ENCODE measurements around the gene FAM169A. TPM values are rescaled to one million over a fixed set of nuclear protein-coding genes. Genes with fewer than 3 reads are reported as not detected.
"Not testable (repeated sequence)": the region's sequence is repeated elsewhere in the genome, so short reads cannot be mapped to it uniquely, and the experiment has no call there.

The FAM169A gene
- total RNA-seq, 8 experiments from 2014 or later, result 0.15 to 42.6 (median 18.9) TPM

- Histone ChIP-seq H3K27ac (no peak overlapping the region), H3K4me3 (peak overlapping the region; percentile 70 to 93 (median 74)), H3K4me1 (replicated peaks in 1 of 2) (peaks cover 7 to 10% of the 10 kb centered on the region in 2 donors)
- WGBS, 10 experiments, result 12 to 76% (median 29%) methylated on average over 2 to 8 of the region's 8 CpGs; no CpG with 5 or more reads in 1 of the 10 experiments
- in situ Hi-C loops (cut with MboI; ENCODE audit: low pct_unique_long_range_greater_than_20kb in 2 of 9, low sequenced_read_pairs in 9 of 9, unreplicated experiment in 9 of 9), result no loop called here
- ATAC-seq (replicated peaks in 6 of 8), result no peak
Observed at GRCh38 chr5:74864823-74865222, 1.4 kb downstream of the FAM169A start.

- Histone ChIP-seq H3K27ac (no peak overlapping the region), H3K4me3 (no peak overlapping the region), H3K4me1 (replicated peaks in 1 of 2) (peaks cover 7 to 10% of the 10 kb centered on the region in 2 donors)
- ATAC-seq (replicated peaks in 6 of 8), result no peak
- 37 to 100% (median 86%) methylated on average over 1 to 2 of the region's 2 CpGs; no CpG with 5 or more reads in 1 of the 10 experiments for WGBS, 10 experiments
- in situ Hi-C loops (cut with MboI; ENCODE audit: low pct_unique_long_range_greater_than_20kb in 2 of 9, low sequenced_read_pairs in 9 of 9, unreplicated experiment in 9 of 9), result no loop called here
Observed at GRCh38 chr5:74863726-74864125, 2.5 kb downstream of the FAM169A start.

DNA sequence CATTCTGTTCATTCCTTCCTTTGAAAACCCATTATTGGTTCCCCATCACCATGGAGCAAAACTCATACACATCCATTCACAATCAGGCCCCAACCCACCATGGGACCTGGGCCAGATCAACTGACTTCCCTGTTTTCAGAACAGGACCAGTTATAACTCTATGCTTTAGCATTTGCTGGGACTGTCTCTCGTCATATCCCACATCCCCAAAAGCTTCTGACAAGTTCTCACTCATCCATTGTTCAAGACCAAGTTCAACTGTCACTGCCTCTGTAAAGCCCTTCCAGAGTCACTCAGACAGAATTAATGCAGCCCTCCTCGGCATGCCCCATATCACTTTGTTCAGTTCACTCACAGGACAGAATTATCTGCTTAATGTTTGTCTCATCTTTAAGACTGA lies 4.0 kb downstream of the FAM169A start:
- Histone ChIP-seq H3K4me3 (no peak overlapping the region), H3K4me1 (replicated peaks in 1 of 2) (peaks cover 7 to 10% of the 10 kb centered on the region in 2 donors), H3K27ac (no peak overlapping the region)
- WGBS, 10 experiments, result 0 to 83% (median 67%) methylated on average over 1 to 2 of the region's 2 CpGs; no CpG with 5 or more reads in 3 of the 10 experiments
- ATAC-seq (replicated peaks in 6 of 8), result no peak
- in situ Hi-C loops (cut with MboI; ENCODE audit: low pct_unique_long_range_greater_than_20kb in 2 of 9, low sequenced_read_pairs in 9 of 9, unreplicated experiment in 9 of 9), result no loop called here

DNA sequence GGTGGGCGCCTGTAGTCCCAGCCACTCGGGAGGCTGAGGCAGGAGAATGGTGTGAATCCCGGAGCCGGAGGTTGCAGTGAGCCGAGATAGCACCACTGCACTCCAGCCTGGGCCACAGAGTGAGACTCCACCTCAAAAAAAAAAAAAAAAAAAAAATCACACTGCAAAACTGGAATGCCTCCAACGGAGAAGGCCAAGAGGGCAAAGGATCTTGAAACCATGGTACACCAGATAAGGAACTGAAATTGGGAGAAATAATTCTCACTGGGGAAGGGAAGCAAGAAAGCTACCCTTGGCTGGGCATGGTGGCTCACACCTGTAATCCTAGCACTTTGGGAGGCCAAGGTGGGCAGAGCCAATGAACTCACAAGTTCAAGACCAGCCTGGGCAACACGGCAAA lies 9.2 kb downstream of the FAM169A start:
- H3K4me3 ChIP-seq; H3K4me1 ChIP-seq (replicated peaks in 1 of 2); ATAC-seq (replicated peaks in 6 of 8); in situ Hi-C loops (cut with MboI; ENCODE audit: low pct_unique_long_range_greater_than_20kb in 2 of 9, low sequenced_read_pairs in 9 of 9, unreplicated experiment in 9 of 9); H3K27ac ChIP-seq: not testable (repeated sequence)
- WGBS, 10 experiments, result 57 to 100% (median 100%) methylated on average over 1 to 4 of the region's 7 CpGs; no CpG with 5 or more reads in 3 of the 10 experiments

DNA sequence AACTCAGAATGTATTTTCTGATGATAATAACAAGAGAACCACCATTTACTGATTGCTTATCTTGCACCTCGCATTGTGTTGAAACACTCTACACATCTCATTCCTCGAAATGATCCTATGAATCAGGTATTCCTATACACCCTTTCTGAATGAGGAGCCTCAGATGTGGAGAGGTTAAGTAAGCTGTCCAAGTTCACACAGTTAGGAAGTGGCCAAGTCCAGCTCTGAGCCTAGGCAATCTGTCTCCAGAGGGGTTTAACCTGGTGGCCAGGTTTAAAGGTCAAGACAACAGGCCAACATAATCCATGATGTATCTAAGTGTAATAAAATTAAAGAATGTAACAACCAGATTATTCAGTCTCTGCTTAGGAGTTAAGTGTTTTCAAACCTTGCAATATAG lies 12.9 kb downstream of the FAM169A start:
- in situ Hi-C loops (cut with MboI; ENCODE audit: low pct_unique_long_range_greater_than_20kb in 2 of 9, low sequenced_read_pairs in 9 of 9, unreplicated experiment in 9 of 9), result no loop called here
- no peak overlapping the region for H3K4me3 ChIP-seq
- ATAC-seq (replicated peaks in 6 of 8), result no peak
- no peak overlapping the region for H3K27ac ChIP-seq
- 60 to 100% (median 100%) methylated on average over 1 to 2 of the region's 2 CpGs; no CpG with 5 or more reads in 4 of the 10 experiments for WGBS, 10 experiments
- no peaks in the 10 kb centered on the region for H3K4me1 ChIP-seq (replicated peaks in 1 of 2)

GRCh38 chr5:74851684-74852353 lies 14.4 kb downstream of the FAM169A start:
- WGBS, 10 experiments, result 26 to 100% (median 91%) methylated on average over 1 to 4 of the region's 4 CpGs; no CpG with 5 or more reads in 1 of the 10 experiments
- in situ Hi-C loops (cut with MboI; ENCODE audit: low pct_unique_long_range_greater_than_20kb in 2 of 9, low sequenced_read_pairs in 9 of 9, unreplicated experiment in 9 of 9), result no loop called here

GRCh38 chr5:74850789-74851425 lies 15.3 kb downstream of the FAM169A start:
- in situ Hi-C loops (cut with MboI; ENCODE audit: low pct_unique_long_range_greater_than_20kb in 2 of 9, low sequenced_read_pairs in 9 of 9, unreplicated experiment in 9 of 9), result no loop called here
- 0 to 89% (median 83%) methylated on average over 1 to 4 of the region's 4 CpGs; no CpG with 5 or more reads in 1 of the 10 experiments for WGBS, 10 experiments
- Histone ChIP-seq H3K4me3 (no peak overlapping the region), H3K27ac (no peak overlapping the region), H3K4me1 (replicated peaks in 1 of 2) (no peaks in the 10 kb centered on the region)
- ATAC-seq (replicated peaks in 6 of 8), result peak in 1 of 8 experiments; percentile 37

More at GRCh38 chr5:74851684-74852353, 14.4 kb downstream of the FAM169A start:
- H3K27ac ChIP-seq, result no peak overlapping the region
- no peak overlapping the region for H3K4me3 ChIP-seq
- no peaks in the 10 kb centered on the region for H3K4me1 ChIP-seq (replicated peaks in 1 of 2)
- ATAC-seq (replicated peaks in 6 of 8), result peak in 2 of 8 experiments; percentile 19 to 53

DNA sequence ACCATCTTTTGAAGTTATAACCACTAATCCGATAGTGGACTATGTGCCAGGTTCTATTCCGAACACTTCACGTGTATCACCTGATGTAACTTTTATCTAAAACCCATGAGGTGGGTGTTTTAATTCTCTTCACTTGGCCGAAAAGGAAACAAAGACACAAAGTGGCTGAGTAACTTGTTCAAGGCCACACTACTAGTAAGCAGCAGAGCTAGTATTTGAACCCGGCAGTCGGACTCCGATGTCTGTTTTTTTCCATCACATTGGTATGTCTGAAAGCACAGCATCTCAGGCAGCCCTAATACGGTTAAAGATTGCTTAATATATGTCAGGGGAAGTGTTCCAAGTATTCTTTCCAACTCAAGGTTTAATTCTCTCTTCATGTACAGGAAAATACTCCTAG lies 16.2 kb downstream of the FAM169A start:
- Histone ChIP-seq H3K4me3 (no peak overlapping the region), H3K27ac (no peak overlapping the region), H3K4me1 (replicated peaks in 1 of 2) (no peaks in the 10 kb centered on the region)
- 69 to 100% (median 95%) methylated on average over 1 to 8 of the region's 8 CpGs; no CpG with 5 or more reads in 1 of the 10 experiments for whole genome bisulfite sequencing, 10 experiments
- in situ Hi-C loops (cut with MboI; ENCODE audit: low pct_unique_long_range_greater_than_20kb in 2 of 9, low sequenced_read_pairs in 9 of 9, unreplicated experiment in 9 of 9), result no loop called here
- ATAC-seq (replicated peaks in 6 of 8), result no peak

GRCh38 chr5:74848553-74849025 lies 17.6 kb downstream of the FAM169A start:
- WGBS, 10 experiments, result 70 to 94% (median 86%) methylated on average over 1 to 3 of the region's 3 CpGs; no CpG with 5 or more reads in 2 of the 10 experiments
- H3K27ac ChIP-seq, result no peak overlapping the region
- H3K4me3 ChIP-seq, result no peak overlapping the region
- in situ Hi-C loops (cut with MboI; ENCODE audit: low pct_unique_long_range_greater_than_20kb in 2 of 9, low sequenced_read_pairs in 9 of 9, unreplicated experiment in 9 of 9), result no loop called here
- no peaks in the 10 kb centered on the region for H3K4me1 ChIP-seq (replicated peaks in 1 of 2)
- ATAC-seq (replicated peaks in 6 of 8), result no peak

GRCh38 chr5:74839229-74839628 lies 27.0 kb downstream of the FAM169A start:
- ATAC-seq (replicated peaks in 6 of 8), result no peak
- in situ Hi-C loops (cut with MboI; ENCODE audit: low pct_unique_long_range_greater_than_20kb in 2 of 9, low sequenced_read_pairs in 9 of 9, unreplicated experiment in 9 of 9), result no loop called here
- no peak overlapping the region for H3K4me3 ChIP-seq
- 60 to 100% (median 100%) methylated on average over 1 to 3 of the region's 6 CpGs; no CpG with 5 or more reads in 3 of the 10 experiments for WGBS, 10 experiments
- H3K27ac ChIP-seq, result no peak overlapping the region
- H3K4me1 ChIP-seq (replicated peaks in 1 of 2), result no peaks in the 10 kb centered on the region

- WGBS, 10 experiments, result 36 to 96% (median 89%) methylated on average over 2 of the region's 2 CpGs; no CpG with 5 or more reads in 4 of the 10 experiments
- Histone ChIP-seq H3K4me1 (replicated peaks in 1 of 2) (no peaks in the 10 kb centered on the region), H3K4me3 (no peak overlapping the region), H3K27ac (no peak overlapping the region)
- no peak for ATAC-seq (replicated peaks in 6 of 8)
- in situ Hi-C loops (cut with MboI; ENCODE audit: low pct_unique_long_range_greater_than_20kb in 2 of 9, low sequenced_read_pairs in 9 of 9, unreplicated experiment in 9 of 9), result no loop called here
Observed at GRCh38 chr5:74838262-74838661, 27.9 kb downstream of the FAM169A start.

DNA sequence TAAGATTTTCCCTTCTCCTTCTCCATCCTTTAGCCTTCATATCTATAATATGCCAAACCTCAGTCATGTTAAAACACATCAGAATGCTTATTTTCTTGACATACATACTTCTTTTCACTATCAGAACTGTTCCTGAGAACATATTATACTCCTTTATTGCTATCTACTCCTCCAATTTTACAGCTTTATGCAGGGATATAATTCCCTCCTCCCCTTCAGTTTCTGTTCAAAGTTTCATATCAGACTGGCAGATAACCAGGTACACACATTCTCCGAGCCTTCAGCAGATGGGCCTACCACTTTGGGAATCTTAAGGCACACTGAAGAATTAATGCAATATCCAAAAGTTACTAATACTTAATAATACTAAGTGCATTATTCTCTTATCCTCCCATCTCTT lies 29.1 kb downstream of the FAM169A start:
- ATAC-seq (replicated peaks in 6 of 8), result no peak
- 44 to 100% (median 100%) methylated on average over 1 of the region's 1 CpG; no CpG with 5 or more reads in 3 of the 10 experiments for WGBS, 10 experiments
- Histone ChIP-seq H3K27ac (no peak overlapping the region), H3K4me1 (replicated peaks in 1 of 2) (no peaks in the 10 kb centered on the region), H3K4me3 (no peak overlapping the region)
- in situ Hi-C loops (cut with MboI; ENCODE audit: low pct_unique_long_range_greater_than_20kb in 2 of 9, low sequenced_read_pairs in 9 of 9, unreplicated experiment in 9 of 9), result no loop called here

- in situ Hi-C loops (cut with MboI; ENCODE audit: low pct_unique_long_range_greater_than_20kb in 2 of 9, low sequenced_read_pairs in 9 of 9, unreplicated experiment in 9 of 9), result no loop called here
- Histone ChIP-seq H3K4me3 (no peak overlapping the region), H3K27ac (no peak overlapping the region), H3K4me1 (replicated peaks in 1 of 2) (no peaks in the 10 kb centered on the region)
- ATAC-seq (replicated peaks in 6 of 8), result no peak
- 28 to 97% (median 89%) methylated on average over 2 to 3 of the region's 3 CpGs; no CpG with 5 or more reads in 2 of the 10 experiments for WGBS, 10 experiments
Observed at GRCh38 chr5:74833537-74834266, 32.5 kb downstream of the FAM169A start.

All from motor neuron (in vitro differentiated cells).